HK-2 (cell line): ENCODE measurements around the gene B9D1.

Experiments used
- DNase-seq: peaks from one replicate; pipeline ENCODE4 v3.0.0-alpha.2; 2018; ENCODE audit not compliant: unreplicated experiment

B9D1 gene

DNA sequence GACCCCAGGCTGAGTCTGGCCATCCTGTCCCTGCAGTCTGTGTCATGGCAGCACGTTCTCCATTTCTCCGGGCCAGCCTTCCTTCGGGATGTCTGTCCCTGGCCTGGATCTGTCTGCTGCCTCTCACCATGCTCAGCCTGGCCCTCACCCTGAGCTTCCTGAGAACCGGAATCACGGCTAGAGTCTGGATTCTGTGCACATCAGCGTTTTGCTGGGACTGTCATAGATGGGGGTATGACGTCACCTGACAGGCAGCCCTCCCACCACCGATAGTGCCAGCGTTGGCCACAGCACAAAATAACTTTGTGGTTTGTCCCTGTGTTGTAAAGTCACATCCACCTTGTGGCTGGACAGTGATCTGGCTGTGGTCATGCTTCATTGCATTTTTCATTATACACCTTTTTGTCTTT lies 59.2 kb downstream of the B9D1 start:
- DNase-seq = peak; percentile 54

DNA sequence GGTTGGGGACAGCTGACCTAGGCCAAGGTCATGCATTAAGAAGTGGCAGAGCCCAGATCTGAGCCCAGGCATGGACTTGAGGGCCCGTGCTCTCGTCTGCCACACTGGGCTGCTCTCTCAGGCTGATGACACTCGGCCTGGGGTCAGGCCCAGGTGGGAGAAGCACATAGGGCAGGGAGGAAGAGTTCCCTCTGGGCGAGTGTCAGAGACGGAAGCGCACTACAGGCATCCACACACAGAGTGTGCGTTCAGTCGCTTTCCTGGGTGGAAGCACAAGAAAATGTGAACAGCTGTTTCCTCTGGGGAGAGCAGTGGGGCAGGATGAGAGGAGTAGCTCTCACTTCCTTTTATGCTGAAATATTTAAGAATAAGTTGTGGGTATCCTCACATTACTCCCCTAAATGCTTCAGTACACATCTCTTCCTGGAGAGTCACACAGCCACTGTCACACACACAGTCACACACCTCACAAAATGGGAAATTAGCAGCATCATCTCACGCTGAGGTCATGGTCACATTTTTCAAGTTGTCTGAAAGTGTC lies 59.7 kb downstream of the B9D1 start:
- no peak for DNase-seq

DNA sequence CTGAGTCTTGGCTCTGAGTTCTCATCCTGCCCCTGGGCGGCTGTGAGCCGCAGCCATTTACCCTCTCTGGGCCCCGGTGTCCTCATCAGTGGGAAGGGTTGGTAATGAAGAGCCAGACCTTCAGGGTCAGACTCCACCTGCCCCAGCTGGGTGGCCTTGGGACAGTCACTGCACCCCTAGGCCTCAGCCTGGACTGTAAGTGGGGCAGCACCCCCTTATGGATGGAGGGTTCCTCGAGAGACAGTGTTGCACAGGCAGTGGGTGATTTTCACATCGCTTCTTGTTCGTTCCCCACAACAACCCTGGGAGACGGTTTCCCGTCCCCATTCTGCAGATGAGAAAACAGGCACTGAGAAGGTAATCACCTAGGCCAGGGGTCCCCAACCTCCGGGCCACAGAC lies 60.5 kb downstream of the B9D1 start:
- DNase-seq = no peak

DNA sequence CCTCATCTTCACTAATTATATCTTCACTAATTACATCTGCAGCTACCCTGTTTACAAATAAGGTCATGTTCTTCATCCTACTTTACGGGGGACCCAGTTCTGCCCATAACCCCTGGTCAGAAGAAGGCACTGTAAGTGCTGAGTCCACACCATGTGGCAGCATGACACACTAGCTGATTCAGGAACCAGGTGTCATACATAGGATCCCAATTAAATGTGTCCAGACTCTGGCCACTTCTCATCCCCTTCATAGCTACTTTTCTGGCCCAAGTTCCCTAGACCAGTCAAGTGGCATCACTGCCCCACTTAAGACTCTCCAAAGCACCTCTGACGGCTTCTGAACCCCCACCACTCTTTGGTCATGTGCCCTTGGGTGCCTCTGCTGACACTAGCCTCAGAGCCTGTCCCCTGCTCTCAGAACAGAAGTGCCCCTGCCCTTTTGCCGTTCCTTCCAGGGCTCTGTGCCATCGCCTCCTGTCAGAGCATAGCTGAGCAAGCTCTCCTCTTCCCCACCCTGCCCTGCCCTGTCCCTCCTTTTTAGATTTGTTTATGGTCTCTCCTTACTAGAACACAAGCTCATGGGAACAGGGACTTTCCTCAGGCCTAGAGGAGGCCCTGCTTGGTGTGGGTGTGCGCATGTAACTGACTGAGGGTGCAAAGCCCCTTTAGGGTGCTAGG lies 61.1 kb downstream of the B9D1 start:
- DNase-seq = no peak

DNA sequence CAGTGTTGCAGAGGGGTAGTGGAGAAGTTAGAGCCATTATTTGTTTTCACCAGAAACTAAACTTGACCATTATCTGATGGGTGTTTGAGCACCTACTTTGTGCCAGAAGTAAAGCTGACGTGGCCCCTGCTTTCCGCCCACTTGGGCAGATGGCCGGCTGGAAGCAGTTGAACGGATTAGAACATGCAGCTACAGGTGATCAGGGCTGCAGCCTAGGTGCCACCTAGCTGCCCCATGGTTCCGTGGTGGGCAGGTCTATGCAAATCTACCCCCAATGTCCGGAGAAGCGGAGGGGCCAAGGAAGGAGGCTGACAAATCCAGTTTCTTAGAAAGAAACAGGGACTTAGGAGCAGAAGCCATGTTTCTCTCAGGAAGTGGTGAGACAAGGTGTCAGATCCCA lies 62.7 kb downstream of the B9D1 start:
- no peak for DNase-seq

DNA sequence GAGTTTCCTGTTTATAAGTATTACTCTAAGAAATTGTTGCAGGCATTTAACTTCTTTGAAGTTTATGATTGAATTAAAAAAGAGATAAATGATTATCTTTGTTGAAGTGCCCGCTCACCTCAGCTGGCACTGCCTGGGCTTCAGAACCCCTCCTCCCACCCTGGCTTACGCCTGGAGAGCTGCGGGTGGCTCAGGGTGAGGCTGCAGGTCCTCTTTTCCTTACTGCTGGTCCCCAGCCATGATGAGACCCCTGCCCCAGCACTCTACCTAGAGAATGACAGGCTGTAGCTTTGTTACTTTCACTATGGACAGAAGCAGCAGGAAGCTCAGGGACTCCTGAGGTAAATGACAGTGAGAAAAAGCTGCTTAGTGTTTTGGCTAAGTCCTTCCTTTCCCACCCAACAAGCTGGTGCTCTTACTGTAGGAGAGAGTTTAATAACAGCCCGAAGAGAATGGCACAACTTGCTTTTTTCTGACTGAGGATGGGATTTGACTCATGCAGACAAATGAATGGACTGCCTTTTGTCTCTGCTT lies 63.2 kb downstream of the B9D1 start:
- DNase-seq = no peak

DNA sequence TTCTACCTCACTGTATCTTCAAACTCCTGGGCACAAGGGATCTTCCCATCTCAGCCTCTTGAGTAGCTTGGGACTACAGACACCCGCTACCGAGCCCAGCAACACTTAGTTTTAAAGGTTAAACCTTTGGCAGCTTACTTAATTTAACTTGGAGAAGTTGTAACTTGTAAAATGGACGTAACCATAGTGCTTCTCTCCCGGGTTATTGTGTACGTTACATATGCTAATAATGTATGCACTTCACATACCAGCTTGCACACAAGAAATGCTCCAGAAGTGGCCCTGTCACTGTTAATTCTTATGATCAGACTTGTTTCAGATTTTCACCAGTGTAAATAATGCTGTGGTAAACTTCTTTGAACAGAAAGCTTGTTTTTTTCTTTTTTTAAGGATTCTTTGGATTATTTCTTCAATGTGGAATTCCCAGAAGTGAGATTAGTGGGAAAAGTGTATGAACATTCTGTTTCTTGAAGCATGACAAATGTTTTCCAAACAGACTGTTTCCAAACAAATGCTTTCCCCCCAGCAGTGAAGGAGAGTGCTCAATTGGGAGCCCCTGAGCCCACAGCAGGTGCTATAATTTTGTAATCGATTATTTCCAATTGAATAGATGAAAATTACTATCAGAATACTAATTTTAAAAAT lies 63.8 kb downstream of the B9D1 start:
- no peak for DNase-seq

DNA sequence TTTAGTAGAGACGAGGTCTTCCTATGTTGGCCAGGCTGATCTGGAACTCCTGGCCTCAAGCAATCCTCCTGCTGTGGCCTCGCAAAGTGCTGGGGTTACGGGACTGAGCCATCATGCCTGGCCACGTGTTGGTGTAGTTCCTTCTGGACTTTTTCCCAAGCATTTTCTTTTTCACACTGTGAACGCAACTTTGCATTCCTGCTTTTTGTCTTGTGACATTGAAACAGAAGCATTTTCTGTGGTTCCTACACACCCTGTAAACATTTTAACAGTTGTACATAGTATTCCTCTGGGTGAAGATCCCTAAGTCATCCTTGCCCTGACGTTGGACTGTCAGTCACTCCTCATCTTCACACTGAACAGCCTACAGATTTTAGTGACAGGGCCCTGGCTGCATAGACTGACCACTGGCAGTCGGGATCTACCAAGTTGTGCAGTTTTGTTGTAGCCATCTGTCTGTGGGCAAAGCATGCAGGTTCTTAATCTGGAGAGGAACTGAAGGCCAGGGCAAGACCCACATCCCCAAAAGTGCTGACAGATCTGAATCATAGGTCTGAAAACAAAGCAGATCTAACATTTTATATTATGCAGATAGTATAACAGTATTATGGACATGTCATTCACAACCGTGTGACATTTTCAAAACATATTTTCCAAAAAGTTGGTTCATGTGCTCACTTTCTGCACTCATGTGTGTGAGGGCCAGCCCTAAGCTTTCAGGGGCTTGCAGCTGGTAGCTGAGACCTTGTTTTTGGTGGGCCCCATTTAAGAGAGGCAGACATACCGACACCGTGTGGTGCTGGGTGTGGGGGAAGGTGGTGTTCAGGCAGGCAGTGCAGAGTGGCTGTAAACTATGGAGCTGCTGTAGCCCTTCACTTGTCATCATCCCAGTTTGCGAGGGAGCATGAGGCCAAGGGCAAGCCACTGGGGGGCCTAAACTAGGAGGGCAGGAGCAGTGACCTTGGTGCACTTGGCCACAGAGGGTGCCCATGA lies 65.4 kb downstream of the B9D1 start:
- no peak for DNase-seq

DNA sequence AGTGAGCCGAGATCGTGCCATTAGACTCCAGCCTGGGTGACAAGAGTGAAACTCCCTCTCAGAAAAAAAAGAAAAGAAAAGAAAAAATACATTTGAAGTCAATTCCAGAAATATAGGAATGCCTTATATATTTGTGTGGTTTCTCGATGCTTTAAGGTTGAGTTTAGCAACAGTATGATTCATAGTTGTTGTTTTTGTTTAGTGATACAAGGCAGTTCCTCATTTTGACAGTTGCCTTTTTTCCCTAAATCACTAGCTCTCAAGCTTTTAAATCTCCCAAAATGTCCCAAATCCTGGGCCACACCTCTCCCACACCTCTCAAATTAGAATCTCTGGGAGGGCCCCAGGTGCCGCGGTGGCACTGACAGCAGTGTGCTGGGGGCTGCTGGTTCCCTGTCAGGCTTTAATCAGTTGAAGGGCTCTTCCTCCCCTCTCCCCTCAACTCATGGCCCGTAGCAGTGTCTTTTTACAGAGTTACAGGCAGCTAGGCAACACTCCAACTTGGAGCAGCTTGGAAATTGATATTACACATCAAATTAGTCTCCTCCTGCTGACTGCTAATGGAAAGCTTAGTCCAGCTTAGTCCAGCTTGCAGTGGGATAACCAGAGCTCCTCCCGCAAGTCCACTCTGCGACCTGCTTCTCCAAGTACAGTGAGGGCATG lies 66.9 kb downstream of the B9D1 start:
- no peak for DNase-seq

DNA sequence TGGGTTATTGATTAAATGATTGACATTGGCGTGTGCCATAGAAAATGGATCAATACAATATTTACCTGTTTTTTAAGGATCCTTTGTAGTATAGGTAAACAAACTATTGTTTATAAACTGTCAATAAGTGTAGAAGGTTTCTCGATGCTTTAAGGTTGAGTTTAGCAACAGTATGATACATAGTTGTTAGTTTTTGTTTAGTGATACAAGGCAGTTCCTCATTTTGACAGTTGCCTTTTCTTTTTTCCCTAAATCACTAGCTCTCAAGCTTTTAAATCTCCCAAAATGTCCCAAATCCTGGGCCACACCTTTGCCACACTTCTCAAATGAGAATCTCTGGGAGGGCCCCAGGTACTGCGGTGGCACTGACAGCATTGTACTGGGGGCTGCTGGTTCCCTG lies 68.1 kb downstream of the B9D1 start:
- no peak for DNase-seq
